Left ventricle myocardium inferior (tissue), 1 donor: ENCODE results near the gene G3BP1. TPM values are rescaled to one million over a fixed set of nuclear protein-coding genes. Genes with fewer than 3 reads are reported as not detected.

ENCODE experiments used
- DNase-seq: peaks from one replicate; pipeline ENCODE4 v3.0.0-alpha.2; 2020
- H3K27ac ChIP-seq: fragments of 200-600 bp; replicated peaks from 2 replicates; pipeline ENCODE4 v1.8.0; 2021
- H3K27me3 ChIP-seq: fragments of 200-600 bp; 2 replicates; pipeline ENCODE4 v1.8.0; 2021; ENCODE audit warnings: low read depth
- H3K36me3 ChIP-seq: fragments of 200-600 bp; 2 replicates; pipeline ENCODE4 v1.8.0; 2021
- H3K4me1 ChIP-seq: fragments of 200-600 bp; 2 replicates; pipeline ENCODE4 v1.8.0; 2021
- H3K4me3 ChIP-seq: fragments of 200-600 bp; 2 replicates; pipeline ENCODE4 v1.8.0; 2021; ENCODE audit warnings: mild to moderate bottlenecking, moderate library complexity
- H3K9me3 ChIP-seq: fragments of 200-600 bp; replicated peaks from 2 replicates; pipeline ENCODE4 v1.8.0; 2021
- CTCF ChIP-seq: fragments of 200-600 bp; IDR thresholded peaks from 2 replicates; pipeline ENCODE4 v1.8.0; 2021; ENCODE audit warnings: antibody characterized with exemption, mild to moderate bottlenecking, borderline replicate concordance
- intact Hi-C: fragments of 100-400 bp; cut with micrococcal nuclease; formaldehyde crosslinking; loops from one replicate; pipeline ENCODE4 v1.11.0; 2022
- total RNA-seq: library from RNA; stranded (reverse); fragmentation: NEBNext Ultra II Directional; extraction: Animal tissue kit (Norgen Biotek cat#: 25700); gene quantifications from one replicate; pipeline ENCODE4 v1.2.1, GENCODE V29; 2021
- donor health status: DM: no; HTN: yes; CAD: no; lungs with severe emphysema.

The G3BP1 gene
- total RNA-seq, 1 donor from 2014 or later = 95.0 TPM

GRCh38 chr5:151734064-151734408 is 37.7 kb upstream of the G3BP1 start:
- H3K4me1 ChIP-seq = peaks cover 4% of the 10 kb centered on the region
- no peaks in the 10 kb centered on the region for H3K27me3 ChIP-seq
- no peak overlapping the region for H3K4me3 ChIP-seq
- H3K36me3 ChIP-seq = peaks cover 8% of the 10 kb centered on the region
- H3K9me3 ChIP-seq = peaks cover 14% of the 10 kb centered on the region
- H3K27ac ChIP-seq = no peak overlapping the region
- no peak for DNase-seq
- intact Hi-C loops = no loop called here
- TF ChIP-seq CTCF = no peak

GRCh38 chr5:151735646-151736045 is 36.1 kb upstream of the G3BP1 start:
- DNase-seq = no peak
- Histone ChIP-seq H3K4me1 (peaks cover 18% of the 10 kb centered on the region), H3K27me3 (no peaks in the 10 kb centered on the region), H3K27ac (no peak overlapping the region), H3K9me3 (no peaks in the 10 kb centered on the region), H3K4me3 (no peak overlapping the region), H3K36me3 (no peaks in the 10 kb centered on the region)
- TF ChIP-seq CTCF = no peak
- intact Hi-C loops = no loop called here

- intact Hi-C loops = no loop called here
- DNase-seq = no peak
- Histone ChIP-seq H3K4me1 (peaks cover 25% of the 10 kb centered on the region), H3K4me3 (no peak overlapping the region), H3K36me3 (no peaks in the 10 kb centered on the region), H3K27ac (no peak overlapping the region), H3K27me3 (no peaks in the 10 kb centered on the region), H3K9me3 (no peaks in the 10 kb centered on the region)
- TF ChIP-seq CTCF = no peak
Measured at GRCh38 chr5:151737431-151737830, 34.3 kb upstream of the G3BP1 start.

GRCh38 chr5:151738125-151738848 is 33.5 kb upstream of the G3BP1 start:
- H3K4me1 ChIP-seq = peaks cover 25% of the 10 kb centered on the region
- intact Hi-C loops = no loop called here
- H3K36me3 ChIP-seq = peaks cover 5% of the 10 kb centered on the region
- no peaks in the 10 kb centered on the region for H3K9me3 ChIP-seq
- DNase-seq = no peak
- H3K27ac ChIP-seq = peak overlapping the region; percentile 24
- H3K4me3 ChIP-seq = no peak overlapping the region
- TF ChIP-seq CTCF = no peak
- no peaks in the 10 kb centered on the region for H3K27me3 ChIP-seq

GRCh38 chr5:151739395-151739794 is 32.4 kb upstream of the G3BP1 start:
- H3K9me3 ChIP-seq = no peaks in the 10 kb centered on the region
- H3K27ac ChIP-seq = peak overlapping the region; percentile 72
- H3K4me3 ChIP-seq = no peak overlapping the region
- H3K4me1 ChIP-seq = peaks cover 25% of the 10 kb centered on the region
- no peak for DNase-seq
- H3K27me3 ChIP-seq = no peaks in the 10 kb centered on the region
- no peak for TF ChIP-seq CTCF
- intact Hi-C loops = no loop called here
- peaks cover 8% of the 10 kb centered on the region for H3K36me3 ChIP-seq
